Stimulated activated CD4-positive, alpha-beta T cell treated with anti-CD3 and anti-CD28 coated beads, Interleukin-4, amount 100 ng/mL, for 24 hours (primary cell): ENCODE results near the gene MMP24.
"Not testable (repeated sequence)": the region's sequence is repeated elsewhere in the genome, so short reads cannot be mapped to it uniquely, and the experiment has no call there.

ENCODE experiments used
- DNase-seq: peaks from one replicate; pipeline ENCODE4 v3.0.0-alpha.2; 2020

MMP24 gene

DNA sequence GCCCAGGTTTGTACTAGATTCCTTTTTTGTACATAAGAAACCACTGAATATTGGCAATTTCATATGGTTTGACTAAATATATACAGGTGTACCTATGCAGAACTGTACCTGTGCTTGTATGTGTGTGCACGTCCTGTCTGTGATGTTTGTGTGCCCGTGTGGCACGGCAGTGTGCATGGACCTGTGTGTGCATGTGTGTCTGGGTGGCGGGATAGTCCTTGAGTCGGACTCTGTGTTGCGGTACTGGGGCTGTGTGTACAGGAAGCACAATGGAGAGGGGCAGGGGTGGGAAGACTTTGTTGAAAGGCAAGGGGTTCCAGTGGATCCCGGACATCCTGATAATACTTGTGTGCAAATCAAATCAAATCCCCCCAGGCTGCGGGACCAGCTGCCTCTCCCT, 69.2 kb downstream of the MMP24 start:
- no peak for DNase-seq

DNA sequence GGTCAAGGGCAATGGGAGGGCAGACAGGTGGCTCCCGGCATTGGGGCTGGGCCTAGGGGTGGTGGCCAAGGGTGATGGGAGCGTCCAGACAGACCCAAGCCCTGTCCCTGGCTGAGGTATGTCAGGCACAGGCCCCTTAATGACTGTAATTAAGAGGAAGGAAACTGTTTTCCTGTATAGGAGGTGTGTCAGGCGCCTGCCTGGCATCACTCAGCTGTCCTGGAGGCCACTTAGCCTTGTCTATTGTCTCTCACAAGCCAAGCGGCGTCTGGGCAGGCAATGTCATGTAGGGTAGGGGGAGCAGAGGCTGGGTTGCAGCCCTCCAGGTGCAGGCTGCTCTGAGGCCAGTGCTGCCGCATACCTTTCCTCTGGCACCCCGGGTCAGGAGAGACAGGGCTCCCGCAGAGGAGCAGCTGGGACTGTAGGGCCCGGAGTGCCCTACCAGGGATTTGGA, 69.6 kb downstream of the MMP24 start:
- DNase-seq, result no peak

DNA sequence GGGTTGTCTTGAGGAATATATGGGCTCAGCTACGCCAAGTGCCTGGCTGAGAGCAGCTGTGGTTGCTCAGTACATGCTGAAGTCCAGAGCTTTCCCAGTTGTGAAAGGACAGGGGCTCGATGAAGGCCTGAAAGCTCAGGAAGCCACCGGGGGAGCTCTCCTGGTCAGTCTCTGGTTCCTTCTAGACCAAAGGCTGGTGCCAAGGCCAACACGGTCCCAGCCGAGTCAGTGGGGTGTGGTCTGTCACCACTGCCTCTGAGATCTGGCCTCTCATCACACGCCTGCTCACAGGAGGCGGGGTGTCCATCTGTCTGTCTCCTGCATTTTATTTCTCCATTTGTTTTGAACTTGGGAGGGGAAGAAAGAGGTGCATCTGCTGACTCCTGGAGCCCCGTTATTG, 70.7 kb downstream of the MMP24 start:
- DNase-seq, result no peak

DNA sequence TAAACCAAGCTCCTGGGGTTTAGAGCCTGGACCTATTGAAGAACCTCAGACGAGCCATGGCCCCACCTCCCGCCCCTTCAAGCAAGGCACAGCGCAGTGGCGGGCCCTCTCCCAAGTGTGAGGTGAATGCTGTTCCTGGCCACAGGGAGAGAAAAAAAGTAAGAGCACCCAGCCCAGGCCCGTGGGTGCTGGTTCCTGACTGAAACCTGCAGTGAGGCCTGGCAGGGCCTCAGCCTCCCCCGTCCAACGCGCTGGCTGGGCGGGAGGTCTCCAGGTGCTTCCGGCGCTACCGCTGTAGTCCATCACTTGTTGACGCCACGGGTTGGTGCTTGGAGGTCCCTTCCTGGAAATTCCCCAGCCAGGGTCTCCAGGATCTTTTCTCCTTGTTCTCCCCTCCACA, 71.2 kb downstream of the MMP24 start:
- DNase-seq, result no peak

DNA sequence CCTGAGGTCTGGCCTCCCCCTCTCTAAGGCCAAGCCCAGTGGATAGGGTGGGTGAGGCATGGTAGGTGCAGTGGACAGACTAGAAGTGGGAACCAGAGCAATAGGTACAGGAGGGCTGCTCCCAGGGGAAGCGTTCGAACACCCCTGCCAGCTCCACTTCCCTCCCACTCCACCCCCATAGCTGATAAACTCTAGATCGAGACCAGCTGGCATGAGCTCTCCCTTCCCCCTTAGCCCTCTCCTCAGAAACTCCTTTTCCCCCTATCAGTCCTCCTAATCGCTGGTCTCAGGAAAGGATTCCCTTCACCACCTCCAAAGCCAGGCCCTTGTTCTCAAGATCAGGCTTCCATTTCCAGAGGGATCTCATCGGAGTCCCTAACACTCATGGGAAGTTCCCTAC, 71.8 kb downstream of the MMP24 start:
- no peak for DNase-seq

DNA sequence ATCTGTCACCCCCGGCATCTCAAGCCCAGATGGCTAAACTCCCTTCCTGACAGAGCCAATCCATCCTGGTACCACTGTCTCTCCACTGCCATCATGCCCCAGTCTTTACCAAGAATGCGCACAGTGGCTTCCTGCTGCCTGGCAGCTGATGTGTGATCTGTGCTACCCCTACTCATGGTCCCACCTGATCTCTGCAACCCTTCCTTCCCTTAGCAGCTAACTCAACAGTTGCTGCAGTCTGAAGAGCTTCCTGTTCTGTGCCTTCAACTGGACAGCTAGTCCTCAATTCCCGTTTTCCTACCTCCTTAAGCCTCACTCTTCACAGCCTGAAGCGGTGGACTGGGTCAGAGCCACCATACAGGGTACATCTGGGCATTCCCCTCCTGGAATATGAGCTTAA, 73.3 kb downstream of the MMP24 start:
- DNase-seq, result no peak

DNA sequence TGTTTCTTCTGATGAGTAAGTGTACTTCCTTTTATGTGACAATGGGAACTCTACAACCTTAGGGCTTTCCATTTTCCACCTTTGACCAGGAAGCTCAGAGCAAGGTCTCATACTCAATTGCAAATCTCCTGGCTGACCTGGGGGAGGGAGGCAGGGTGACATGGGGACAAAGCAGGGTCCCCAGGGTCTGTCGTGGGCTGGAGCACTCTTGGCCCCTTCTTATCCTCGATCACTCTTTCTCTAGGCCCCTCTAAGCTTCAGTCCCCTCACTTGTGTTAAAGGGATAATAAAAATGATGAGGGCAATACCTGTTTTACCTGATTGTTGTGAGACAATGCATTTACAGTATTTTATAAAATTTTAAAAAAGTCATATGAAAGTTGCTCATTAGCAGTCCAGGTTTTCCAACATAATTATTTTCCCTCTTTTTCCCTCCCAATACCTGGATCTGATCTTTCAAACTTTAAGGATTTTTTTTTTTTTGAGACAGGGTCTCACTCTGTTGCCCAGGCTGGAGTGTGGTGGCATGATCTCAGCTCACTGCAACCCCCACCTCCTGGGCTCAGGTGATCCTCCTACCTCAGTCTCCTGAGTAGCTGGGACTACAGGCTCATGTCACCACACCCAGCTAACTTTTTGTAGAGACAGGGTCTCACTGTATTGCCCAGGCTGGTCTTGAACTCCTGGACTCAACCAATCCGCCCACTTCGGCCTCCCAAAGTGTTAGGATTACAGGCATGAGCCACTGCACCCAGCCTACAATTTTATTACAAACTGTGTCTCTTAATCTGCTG, 74.2 kb downstream of the MMP24 start:
- DNase-seq, result no peak

DNA sequence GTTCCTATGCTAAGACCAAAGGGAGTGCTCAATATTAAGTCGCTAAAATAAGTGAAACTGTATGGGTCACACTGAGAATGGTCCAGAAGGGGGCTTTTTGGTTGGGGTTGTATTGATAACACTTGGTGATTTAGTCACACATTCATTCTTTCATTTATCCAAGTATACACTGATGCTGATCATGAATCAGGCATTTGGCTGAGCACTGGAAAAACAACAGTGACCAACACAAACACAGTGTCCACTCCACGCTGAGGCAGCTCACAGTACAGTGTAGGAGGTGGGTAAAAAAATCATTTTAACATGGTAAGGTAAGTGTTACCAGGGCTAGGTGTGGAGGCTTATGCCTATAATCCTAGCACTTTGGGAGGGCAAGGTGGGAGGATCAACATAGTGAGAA, 74.9 kb downstream of the MMP24 start:
- DNase-seq, result no peak

DNA sequence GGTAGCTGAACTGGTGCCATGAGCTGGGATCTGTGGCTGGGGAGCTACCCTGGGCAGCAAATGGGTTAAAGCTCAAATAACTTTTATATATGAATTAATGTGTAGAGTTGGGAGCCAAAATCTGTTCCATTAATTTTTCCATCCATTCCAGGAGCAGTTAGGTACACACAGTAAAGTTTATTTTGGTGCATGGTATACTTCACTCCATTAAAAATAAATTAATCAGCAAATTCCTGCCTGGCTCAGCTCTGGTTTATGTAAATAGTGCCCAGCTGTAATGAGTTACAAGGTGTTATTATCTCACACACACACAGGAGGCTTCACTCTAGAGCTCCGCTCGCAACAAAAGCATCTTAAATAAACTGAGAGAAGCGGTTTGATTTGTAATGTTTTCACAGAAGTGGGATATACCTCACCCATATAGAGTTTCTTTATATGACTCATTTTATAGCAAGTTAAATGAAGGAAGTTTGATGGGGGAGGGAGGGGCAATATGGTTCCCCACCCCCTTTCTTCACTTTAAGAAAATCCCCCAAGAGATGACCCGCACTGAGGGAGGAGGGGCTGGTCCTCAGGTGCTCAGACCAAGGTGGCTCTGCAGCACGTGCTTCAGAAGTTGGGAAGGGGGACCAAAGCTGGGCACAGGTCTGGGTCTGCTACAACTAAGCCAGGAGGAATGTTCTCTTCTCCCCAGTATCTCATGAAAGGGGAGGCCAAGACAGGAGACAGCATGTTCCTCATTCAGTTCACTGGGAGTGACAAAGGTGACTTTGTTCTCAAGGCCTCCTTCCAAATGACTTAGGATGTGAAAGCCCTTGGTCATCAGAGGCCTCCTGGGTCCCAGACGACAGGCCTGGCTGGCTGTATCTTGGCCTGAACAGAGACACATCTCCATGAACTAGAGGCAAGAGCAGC, 76.2 kb downstream of the MMP24 start:
- no peak for DNase-seq

DNA sequence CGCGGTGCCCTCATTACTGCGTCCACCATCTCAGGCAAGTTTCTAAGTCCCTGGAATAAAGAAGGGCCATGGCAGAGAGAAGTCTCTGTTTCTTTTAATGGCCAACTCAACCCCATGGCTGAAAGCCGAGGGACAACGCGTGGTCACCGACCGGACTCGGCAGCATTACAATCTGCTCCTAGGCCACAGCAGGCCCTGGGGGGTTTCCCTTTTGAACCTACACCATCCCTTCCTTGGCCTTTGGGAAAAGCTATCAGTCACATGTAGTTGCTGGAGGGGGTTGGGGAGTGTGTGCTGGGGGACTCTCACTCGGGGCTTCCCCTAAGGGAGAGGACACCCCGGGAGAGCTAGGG, 76.9 kb downstream of the MMP24 start:
- no peak for DNase-seq

DNA sequence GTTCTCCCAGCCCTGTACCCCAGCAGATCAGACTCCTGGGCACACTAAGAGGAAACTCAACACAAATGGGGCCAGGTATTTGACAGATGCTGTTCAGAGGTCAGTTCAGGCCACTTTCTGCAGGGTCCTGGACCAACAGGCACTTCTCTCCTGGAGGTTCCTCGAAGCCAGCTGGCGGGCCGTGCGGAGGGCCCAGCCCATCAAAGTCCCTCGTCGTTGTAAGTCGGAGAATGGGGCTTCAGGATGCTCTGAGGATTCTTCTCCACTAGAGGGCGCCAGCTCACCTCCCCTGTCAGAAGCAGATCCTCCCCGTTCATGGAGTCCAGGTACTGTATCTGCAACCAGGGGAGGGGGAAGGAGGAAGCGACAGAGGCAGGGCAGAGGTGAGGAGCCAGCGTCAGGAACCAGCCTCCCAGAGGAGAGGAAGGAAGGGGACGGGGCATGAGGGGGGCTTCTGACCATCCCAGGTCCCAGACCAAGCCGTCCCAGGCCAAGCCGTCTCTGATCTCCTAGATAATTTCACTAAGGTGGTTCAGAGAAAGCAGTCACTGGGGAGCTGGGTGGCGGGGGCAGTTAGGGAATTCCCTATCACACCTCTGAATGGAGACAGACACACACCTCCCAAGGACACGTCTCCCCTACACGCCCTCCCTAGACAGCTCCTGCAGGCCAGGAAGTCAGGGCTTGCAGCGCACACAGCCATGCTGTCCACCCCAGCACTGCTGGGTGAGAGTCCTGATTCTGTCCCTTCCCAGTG, 77.4 kb downstream of the MMP24 start:
- peak; percentile 89 for DNase-seq

DNA sequence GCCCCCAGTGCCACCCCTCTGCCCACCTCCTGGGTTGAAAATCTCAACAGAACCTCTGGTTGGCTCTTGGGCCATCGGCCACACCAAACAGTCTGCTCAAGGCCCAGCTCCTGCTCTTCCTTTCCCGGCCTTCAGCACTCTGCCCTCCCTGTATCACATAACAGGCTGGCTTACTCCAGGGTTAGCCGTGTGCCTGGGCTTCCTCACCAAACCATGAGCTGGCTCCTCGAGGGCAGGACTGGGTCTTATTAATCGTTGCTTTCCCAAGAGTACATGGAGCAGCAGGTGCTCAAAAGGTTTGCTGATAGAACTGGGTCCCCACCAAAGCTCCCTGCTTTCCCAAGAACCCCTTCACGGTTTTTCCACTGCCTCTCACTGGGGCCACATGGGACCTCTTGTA, 78.5 kb downstream of the MMP24 start:
- DNase-seq, result no peak

DNA sequence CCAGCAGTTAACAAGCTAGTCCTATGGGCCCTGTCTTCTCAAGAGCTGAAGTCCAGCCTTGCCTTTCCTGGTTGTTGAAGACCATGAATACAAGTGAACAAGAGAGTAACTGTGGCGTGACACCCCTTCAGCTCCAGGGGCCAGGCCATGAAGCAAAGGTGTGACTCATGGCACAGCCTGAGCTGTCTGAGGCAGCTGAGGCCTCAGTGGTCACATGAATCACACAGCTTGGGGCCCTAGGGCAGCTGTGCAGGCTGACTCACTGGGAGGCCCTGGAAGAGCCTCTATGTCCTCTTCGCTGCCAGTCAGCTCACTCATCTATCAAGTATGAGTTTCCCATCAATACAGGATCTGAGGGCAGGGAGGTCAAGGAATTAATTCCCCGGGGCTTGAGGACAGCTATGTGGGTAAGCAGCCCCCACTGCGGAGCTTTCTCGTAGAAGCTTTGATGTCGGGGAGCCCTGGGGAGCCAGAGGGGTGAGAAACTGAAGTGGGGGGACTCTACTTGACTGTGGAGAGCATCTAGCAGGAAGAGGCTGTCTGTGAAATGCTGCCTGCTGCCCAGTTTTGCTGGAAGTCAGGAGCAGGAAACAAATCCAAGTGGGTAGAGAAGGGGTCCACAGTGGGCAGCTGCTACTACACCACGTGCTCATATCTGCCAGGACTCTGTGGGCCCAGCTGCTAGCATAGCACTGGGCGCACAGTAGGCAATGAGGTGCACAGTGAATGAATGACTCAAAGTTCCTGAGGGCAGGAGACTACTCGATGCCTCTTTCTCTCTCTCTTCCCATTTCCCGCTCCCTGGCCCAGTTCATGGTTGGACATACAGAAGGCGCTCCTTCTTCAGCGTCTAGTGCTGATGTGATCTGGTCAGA, 79.4 kb downstream of the MMP24 start:
- peak; percentile 86 for DNase-seq

DNA sequence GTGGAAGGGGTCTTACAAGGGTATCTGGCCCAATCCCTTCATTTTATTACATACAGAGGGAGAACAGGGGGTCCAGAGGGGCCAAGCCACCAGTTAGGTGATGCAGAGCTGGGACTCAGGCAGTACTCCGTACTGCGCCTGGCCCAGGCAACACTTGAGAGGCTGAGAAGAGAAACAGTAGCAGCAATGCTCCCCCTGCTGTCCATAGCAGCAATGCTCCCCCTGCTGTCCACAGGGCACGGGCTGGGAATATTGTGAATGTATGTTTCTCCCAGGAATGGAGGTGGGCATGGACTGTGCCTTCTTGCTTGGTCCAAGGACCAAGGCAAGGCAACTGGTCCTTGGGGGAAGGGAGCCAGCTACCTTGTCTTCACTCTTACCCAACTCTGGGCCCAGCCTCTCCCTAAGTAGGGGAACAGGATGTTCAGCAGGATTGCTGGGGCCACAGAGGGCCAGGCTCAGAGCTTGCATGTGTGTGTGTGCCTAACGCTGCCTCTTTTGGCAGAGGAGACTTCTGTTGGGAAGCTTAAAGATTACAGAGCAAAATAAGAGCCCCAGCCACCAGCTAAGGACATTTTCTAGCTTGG, 80.5 kb downstream of the MMP24 start:
- DNase-seq, result peak; percentile 27

DNA sequence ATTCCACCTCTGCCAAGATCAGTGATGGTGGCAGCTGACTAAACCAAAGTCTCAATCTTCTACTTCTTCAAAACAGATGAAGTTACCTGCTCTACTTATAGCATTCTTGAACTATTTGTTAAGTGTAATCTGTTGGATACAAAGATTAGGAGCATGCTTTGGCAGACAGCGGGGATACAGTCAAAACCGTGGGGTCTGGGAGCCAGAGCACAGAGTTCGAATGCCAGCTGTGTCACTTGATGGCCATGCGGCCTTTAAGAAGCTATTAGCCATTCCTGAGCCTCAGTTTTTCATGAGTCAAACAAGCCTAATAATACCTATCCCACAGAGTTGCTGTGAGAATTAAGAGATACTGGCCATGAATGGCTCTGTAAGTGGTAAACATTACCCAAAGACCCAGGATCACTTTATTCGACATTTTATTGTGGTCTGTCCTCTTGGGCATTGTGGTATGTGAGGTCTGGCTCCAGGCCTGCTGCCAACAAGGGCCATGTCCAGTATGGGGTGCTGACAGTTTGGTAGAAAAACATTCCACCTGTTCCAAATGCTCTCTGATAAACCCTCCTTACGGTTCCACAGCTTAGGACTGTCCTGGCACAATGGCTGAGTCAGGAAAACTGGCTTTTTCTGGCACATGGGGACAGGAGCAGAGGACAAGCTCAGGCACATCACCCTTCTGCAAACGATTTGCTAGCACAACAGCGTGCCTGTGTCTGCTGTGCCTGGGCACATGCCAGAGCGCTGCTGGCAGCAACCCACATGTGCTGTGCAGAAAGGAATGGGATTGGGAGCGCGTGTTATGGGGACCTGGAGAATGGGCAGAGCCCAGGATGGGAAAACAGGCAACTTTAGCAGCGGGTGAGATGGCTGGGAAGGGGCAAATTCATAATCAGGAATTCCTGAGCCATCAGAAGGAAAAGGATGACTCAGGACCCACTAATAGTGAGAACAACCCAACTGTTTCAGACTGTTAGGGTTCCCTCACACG, 81.5 kb downstream of the MMP24 start:
- DNase-seq, result no peak

DNA sequence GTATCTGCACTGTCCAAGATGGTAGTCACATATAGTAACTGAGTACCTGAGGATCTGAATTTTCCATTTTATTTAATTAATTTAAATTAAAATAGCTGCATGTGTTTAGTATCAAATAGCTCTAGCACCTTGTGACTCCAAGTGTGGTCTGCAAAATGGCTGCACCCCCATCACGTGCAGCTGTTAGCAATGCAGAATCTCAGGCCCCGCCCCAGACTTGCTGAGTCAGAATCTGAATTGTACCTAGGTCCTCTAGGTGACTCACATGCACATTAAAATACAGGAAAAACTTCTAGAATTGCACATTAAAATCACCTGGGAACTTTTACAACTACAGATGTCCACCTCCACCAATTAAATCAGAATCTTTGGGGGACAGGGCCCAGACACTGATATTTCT, 84.9 kb downstream of the MMP24 start:
- DNase-seq, result peak; percentile 74

DNA sequence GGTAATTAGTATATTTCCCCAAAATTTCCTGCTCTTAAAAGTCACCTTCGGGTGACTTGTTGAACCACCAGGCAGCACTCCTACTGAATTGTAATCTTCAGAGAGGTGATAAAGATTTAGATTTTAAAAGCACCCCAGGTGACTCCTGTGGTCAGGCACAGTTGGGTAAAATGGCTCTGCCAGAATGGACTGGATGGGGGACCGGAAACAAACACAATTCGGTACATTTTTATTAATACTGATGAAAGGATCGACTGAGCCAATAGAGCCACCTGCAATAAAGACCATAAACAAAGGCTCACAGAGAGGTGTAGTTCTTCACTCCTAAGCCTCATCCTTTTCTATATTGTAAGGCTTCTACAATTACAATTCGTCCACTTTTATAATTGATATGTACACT, 85.3 kb downstream of the MMP24 start:
- no peak for DNase-seq

DNA sequence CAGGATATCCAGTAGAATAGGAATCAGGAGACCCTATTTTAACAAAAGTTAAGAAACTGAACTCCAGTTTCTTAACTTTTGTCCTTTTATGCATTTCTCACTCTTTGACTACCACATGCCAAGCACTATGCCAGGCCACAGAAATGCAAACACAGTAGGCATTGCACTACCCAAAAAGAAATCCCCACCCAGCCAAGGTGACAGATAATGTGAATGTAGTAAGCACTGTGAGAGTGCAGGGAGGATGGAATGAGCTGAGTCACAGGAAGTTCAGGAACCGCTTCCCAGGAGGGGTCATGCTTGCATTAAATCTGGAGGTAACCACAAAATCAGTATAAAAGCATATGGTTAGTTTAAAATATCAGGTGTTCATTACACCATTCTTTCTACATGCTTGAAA, 85.8 kb downstream of the MMP24 start:
- DNase-seq, result no peak

DNA sequence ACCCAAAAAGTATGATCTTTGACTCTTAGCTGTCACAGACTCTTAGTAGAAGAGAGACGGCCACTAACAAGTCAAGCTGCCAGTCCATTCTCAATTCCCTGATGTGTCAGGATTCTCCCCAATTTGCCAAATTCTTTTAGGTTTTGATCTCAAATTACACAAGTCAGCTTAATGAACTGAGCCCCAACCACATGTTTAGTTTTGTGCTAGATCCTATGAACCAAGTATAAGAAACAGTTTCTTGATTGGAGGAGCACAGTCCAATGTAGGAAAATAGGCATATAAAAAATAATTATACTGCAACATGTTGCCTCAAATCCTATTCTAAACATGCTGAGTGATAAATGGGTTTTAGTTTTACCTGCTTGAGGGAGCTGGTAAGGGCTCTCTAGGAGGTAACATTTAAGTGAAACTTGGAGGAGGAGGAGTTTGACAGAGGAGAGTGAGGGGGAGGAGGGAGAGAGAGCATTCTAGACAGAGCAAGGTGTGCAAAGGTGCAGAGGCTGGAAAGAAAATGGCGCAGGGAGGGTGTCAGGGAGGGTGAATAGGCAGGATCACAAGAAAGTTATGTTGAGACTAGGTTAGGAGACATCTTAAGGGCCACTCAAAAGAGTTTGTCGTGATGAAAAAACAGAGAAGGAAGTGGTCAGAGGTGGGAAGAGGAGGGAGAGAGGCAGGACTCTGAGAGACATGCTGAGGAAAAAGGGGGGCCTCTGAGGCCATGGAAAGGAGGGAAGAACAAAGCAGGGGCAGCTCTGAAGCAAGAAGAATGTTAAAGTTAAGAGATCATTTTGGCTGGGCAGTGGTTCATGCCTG, 88.5 kb downstream of the MMP24 start:
- no peak for DNase-seq

DNA sequence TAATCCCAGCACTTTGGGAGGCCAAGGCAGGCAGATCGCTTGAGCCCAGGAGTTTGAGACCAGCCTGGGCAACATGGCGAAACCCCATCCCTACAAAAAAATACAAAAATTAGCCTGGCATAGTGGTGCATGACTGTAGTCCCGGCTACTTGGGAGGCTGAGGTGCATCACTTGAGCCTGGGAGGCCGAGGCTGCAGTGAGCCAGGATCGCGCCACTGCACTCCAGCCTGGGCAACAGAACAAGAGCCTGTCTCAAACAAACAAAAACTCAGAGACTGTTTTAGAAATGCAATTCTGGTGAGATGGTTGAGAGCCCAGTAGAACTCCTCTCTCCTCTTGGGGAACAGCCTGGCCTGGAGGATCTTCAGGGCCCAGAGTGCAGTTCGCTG, 89.1 kb downstream of the MMP24 start:
- not testable (repeated sequence) for DNase-seq
